ENCODE data around the gene TBC1D2B.

TBC1D2B gene

DNA sequence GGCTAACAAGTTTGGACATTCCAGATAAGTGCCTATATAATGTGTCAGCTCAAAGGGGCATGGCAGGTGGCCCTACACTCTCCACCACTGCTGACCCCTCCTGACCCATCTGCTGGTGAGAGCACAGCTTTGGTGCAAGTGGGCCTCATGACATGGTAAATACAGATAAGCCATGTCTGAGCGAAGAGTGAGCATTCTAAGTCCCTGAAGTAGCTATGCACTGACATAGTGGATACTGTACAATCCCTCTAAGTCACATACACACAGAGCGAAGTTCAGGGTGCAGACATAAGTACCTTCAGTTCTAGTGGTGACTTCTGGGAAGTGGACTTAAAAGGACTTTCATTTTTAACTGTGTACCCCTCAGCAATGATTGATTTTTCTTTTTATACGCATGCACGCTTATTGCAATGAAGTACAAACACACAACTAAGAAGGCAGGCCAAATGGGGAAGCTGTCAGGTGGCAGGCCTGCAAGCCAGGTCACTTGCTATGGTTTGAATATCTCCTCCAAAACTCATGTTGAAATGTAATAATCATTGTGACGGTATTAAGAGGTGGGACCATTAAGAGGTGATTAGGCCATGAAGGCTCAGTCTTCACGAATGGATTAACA, 41.5 kb downstream of the TBC1D2B start:
- TF ChIP-seq FOXP2 (optimal IDR thresholded peaks at IDR 0.05; ENCODE audit: borderline replicate concordance, extremely low read depth, extremely low read length, insufficient read depth) (no peak), SIN3A (IDR thresholded peaks at IDR 0.05; ENCODE audit: borderline replicate concordance, insufficient read depth, low read length) (no peak), TAF1 (IDR thresholded peaks at IDR 0.05; ENCODE audit: borderline replicate concordance, insufficient read depth, low read length) (no peak), POLR2AphosphoS5 (IDR thresholded peaks at IDR 0.05; ENCODE audit: low read depth, low read length) (no peak)
- TF ChIP-seq, protein P1, sequence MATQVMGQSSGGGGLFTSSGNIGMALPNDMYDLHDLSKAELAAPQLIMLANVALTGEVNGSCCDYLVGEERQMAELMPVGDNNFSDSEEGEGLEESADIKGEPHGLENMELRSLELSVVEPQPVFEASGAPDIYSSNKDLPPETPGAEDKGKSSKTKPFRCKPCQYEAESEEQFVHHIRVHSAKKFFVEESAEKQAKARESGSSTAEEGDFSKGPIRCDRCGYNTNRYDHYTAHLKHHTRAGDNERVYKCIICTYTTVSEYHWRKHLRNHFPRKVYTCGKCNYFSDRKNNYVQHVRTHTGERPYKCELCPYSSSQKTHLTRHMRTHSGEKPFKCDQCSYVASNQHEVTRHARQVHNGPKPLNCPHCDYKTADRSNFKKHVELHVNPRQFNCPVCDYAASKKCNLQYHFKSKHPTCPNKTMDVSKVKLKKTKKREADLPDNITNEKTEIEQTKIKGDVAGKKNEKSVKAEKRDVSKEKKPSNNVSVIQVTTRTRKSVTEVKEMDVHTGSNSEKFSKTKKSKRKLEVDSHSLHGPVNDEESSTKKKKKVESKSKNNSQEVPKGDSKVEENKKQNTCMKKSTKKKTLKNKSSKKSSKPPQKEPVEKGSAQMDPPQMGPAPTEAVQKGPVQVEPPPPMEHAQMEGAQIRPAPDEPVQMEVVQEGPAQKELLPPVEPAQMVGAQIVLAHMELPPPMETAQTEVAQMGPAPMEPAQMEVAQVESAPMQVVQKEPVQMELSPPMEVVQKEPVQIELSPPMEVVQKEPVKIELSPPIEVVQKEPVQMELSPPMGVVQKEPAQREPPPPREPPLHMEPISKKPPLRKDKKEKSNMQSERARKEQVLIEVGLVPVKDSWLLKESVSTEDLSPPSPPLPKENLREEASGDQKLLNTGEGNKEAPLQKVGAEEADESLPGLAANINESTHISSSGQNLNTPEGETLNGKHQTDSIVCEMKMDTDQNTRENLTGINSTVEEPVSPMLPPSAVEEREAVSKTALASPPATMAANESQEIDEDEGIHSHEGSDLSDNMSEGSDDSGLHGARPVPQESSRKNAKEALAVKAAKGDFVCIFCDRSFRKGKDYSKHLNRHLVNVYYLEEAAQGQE (IDR thresholded peaks at IDR 0.05; ENCODE audit: insufficient read depth in 1 of 2, low read depth in 2 of 2, low read length in 2 of 2): no peak

DNA sequence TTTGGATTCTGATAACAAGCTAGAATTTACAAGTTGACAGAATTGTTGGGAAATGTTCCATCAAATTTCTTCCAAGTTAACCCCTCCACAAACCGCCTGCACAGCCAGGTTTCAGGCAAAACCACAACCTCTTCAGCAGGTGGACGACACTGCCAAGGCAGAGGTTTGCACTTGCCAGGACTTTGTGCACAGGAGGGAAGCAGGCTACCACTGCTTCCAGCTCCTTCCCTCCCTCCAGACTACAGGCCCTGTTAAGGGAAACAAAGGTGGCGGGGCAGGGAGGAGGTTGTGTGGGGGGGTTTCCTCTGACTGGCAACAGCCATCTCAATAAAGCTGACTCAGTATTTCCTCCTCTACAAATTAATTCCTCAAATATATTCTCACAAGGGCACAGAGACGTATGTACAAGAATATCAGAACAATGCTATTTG, 42.2 kb downstream of the TBC1D2B start:
- TF ChIP-seq FOXP2 (optimal IDR thresholded peaks at IDR 0.05; ENCODE audit: borderline replicate concordance, extremely low read depth, extremely low read length, insufficient read depth) (no peak), SIN3A (IDR thresholded peaks at IDR 0.05; ENCODE audit: borderline replicate concordance, insufficient read depth, low read length) (no peak), TAF1 (IDR thresholded peaks at IDR 0.05; ENCODE audit: borderline replicate concordance, insufficient read depth, low read length) (no peak)
- TF ChIP-seq, protein P1 (IDR thresholded peaks at IDR 0.05; ENCODE audit: insufficient read depth in 1 of 2, low read depth in 2 of 2, low read length in 2 of 2): no peak

DNA sequence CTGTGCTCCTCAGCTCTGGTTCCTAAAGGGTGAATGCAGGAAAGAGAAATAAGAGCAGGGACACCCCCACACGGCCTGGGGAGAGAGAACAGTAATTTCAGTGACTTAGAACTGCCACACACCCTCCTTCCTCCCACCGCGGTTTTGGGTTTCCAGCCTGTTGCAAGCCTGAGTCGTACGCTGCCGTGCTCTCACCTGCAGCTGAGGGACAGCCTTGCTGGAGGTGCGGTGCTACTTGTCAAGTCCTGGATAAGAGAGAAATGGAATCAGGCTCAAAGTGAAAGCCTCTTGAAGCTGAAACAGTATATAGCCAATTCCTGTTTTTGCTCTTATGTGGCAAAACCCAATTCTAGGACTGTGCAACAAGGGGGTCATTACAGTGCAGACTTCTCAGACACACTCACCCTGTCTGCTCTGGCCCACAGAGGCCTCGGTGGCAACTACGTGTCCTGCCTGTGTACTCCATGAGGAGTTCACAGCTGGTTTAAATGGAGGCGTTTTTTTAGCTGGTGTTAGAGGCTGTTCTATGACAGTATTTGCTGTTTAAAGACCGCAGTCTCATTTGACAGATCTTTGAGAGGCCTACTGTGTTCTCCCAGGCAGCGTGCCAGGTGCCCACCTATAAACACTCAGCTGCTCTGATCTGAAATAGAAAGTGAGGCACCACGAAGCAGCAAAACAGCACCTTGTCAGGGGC, 42.9 kb downstream of the TBC1D2B start:
- TF ChIP-seq POLR2AphosphoS5 (IDR thresholded peaks at IDR 0.05; ENCODE audit: low read depth, low read length) (no peak), SIN3A (IDR thresholded peaks at IDR 0.05; ENCODE audit: borderline replicate concordance, insufficient read depth, low read length) (no peak), FOXP2 (optimal IDR thresholded peaks at IDR 0.05; ENCODE audit: borderline replicate concordance, extremely low read depth, extremely low read length, insufficient read depth) (no peak), TAF1 (IDR thresholded peaks at IDR 0.05; ENCODE audit: borderline replicate concordance, insufficient read depth, low read length) (no peak)
- TF ChIP-seq, protein P1 (IDR thresholded peaks at IDR 0.05; ENCODE audit: insufficient read depth in 1 of 2, low read depth in 2 of 2, low read length in 2 of 2): no peak

DNA sequence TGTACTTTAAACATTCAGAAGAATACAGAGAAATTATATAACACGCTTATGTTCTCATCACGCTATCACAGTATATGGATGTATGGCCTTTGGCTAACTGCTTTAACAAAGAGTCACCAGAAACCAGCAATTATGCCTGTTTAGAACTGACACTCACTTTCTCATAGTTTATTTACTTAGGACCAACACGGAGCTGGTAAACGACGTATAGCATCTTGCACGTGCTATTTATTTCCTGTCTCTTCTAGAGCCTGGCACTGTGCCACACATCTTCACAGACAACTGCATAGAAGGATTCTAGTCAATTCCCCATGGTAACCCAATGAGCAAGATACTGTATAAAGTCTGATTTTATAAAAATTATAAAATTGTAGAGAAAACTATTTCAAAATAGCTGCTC, 43.6 kb downstream of the TBC1D2B start:
- TF ChIP-seq, protein P1 (IDR thresholded peaks at IDR 0.05; ENCODE audit: insufficient read depth in 1 of 2, low read depth in 2 of 2, low read length in 2 of 2): no peak
- no peak for TF ChIP-seq POLR2AphosphoS5 (IDR thresholded peaks at IDR 0.05; ENCODE audit: low read depth, low read length)
- TF ChIP-seq TAF1 (IDR thresholded peaks at IDR 0.05; ENCODE audit: borderline replicate concordance, insufficient read depth, low read length): no peak
- no peak for TF ChIP-seq FOXP2 (optimal IDR thresholded peaks at IDR 0.05; ENCODE audit: borderline replicate concordance, extremely low read depth, extremely low read length, insufficient read depth)
- TF ChIP-seq SIN3A (IDR thresholded peaks at IDR 0.05; ENCODE audit: borderline replicate concordance, insufficient read depth, low read length): no peak
